NT2/D1 (cell line): ENCODE results near the gene RANBP10.

Source experiments
- SUZ12 ChIP-seq: IDR thresholded peaks from 2 replicates; pipeline ENCODE4 v1.6.1; 2011; ENCODE audit not compliant: insufficient read length, insufficient read depth; ENCODE audit errors: extremely low read depth
- YY1 ChIP-seq: IDR thresholded peaks from 2 replicates; pipeline ENCODE4 v1.6.1; 2011; ENCODE audit not compliant: insufficient read length, insufficient read depth
- ZNF274 ChIP-seq: IDR thresholded peaks from 2 replicates; pipeline ENCODE4 v1.6.1; 2011; ENCODE audit warnings: mild to moderate bottlenecking, low read depth, low read length

DNA sequence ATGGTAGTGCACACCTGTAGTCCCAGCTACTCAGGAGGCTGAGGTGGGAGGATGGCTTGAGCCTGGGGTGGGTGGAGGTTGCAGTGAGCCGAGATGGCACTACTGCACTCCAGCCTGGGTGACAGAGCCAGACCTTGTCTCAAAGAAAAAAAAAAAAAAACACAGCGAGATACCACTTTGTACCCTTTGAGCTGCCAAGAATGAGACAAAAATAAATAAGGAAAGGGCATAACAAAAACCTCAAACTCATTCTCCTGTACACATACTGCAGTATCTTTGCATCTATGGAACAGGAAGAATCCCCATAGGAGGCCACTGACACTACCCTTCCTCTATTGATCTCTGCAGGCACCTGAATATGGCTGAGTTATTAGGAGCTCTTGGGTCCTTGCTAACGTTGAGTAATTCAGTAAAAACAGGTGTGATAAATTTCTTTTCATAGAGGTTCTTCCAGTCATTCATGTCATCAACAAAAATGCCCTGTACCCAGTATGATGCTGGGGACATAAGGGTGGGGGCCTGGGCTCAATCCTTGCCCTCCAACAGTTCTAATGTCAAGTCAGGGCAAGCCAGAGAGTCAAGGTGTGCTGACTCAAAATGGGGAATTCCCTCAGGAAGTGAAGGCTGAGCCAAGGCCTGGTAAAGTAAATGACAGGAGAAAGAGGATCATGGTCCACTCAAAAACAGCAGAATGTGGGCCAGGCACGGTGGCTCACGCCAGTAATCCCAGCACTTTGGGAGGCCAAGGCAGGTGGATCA, 26.9 kb downstream of the RANBP10 start:
- TF ChIP-seq YY1 (no peak), ZNF274 (no peak), SUZ12 (no peak)
